ENCODE measurements around the gene SERPINB8.
A peak's percentile ranks its signal among the peaks of the same experiment; 100 is the strongest.

Gene SERPINB8

GRCh38 chr18:63997041-63997440 lies 27.2 kb downstream of the SERPINB8 start:
- no peak for DNase-seq (ENCODE audit: low spot score)
- in situ Hi-C loops (cut with MboI; ENCODE audit: low sequenced_read_pairs, unreplicated experiment) = no loop called here
- TF ChIP-seq CTCF (IDR thresholded peaks at IDR 0.05; ENCODE audit: borderline replicate concordance, control extremely low read depth, extremely low read depth, insufficient read depth, missing control alignments) = no peak

- no peak for DNase-seq (ENCODE audit: low spot score)
- in situ Hi-C loops (cut with MboI; ENCODE audit: low sequenced_read_pairs, unreplicated experiment) = no loop called here
- TF ChIP-seq CTCF (IDR thresholded peaks at IDR 0.05; ENCODE audit: borderline replicate concordance, control extremely low read depth, extremely low read depth, insufficient read depth, missing control alignments) = no peak
Observed at GRCh38 chr18:63997606-63998005, 27.7 kb downstream of the SERPINB8 start.

- in situ Hi-C loops (cut with MboI; ENCODE audit: low sequenced_read_pairs, unreplicated experiment) = no loop called here
- no peak for TF ChIP-seq CTCF (IDR thresholded peaks at IDR 0.05; ENCODE audit: borderline replicate concordance, control extremely low read depth, extremely low read depth, insufficient read depth, missing control alignments)
- DNase-seq (ENCODE audit: low spot score) = no peak
Observed at GRCh38 chr18:63999871-64000270, 30.0 kb downstream of the SERPINB8 start.

GRCh38 chr18:64002581-64002980 lies 32.7 kb downstream of the SERPINB8 start:
- no peak for TF ChIP-seq CTCF (IDR thresholded peaks at IDR 0.05; ENCODE audit: borderline replicate concordance, control extremely low read depth, extremely low read depth, insufficient read depth, missing control alignments)
- no peak for DNase-seq (ENCODE audit: low spot score)
- in situ Hi-C loops (cut with MboI; ENCODE audit: low sequenced_read_pairs, unreplicated experiment) = no loop called here

GRCh38 chr18:64009305-64009704 lies 39.4 kb downstream of the SERPINB8 start:
- in situ Hi-C loops (cut with MboI; ENCODE audit: low sequenced_read_pairs, unreplicated experiment) = no loop called here
- TF ChIP-seq CTCF (IDR thresholded peaks at IDR 0.05; ENCODE audit: borderline replicate concordance, control extremely low read depth, extremely low read depth, insufficient read depth, missing control alignments) = no peak
- DNase-seq (ENCODE audit: low spot score) = no peak

- no peak for TF ChIP-seq CTCF (IDR thresholded peaks at IDR 0.05; ENCODE audit: borderline replicate concordance, control extremely low read depth, extremely low read depth, insufficient read depth, missing control alignments)
- in situ Hi-C loops (cut with MboI; ENCODE audit: low sequenced_read_pairs, unreplicated experiment) = no loop called here
- no peak for DNase-seq (ENCODE audit: low spot score)
Observed at GRCh38 chr18:64011513-64011912, 41.6 kb downstream of the SERPINB8 start.

GRCh38 chr18:64017870-64018269 lies 48.0 kb downstream of the SERPINB8 start:
- in situ Hi-C loops (cut with MboI; ENCODE audit: low sequenced_read_pairs, unreplicated experiment) = no loop called here
- DNase-seq (ENCODE audit: low spot score) = no peak
- TF ChIP-seq CTCF (IDR thresholded peaks at IDR 0.05; ENCODE audit: borderline replicate concordance, control extremely low read depth, extremely low read depth, insufficient read depth, missing control alignments) = peak; percentile 40

Data from GM13976 (cell line).